Measurements from ENCODE around the gene ZBTB24. TPM values are rescaled to one million over a fixed set of nuclear protein-coding genes. Genes with fewer than 3 reads are reported as not detected.

ZBTB24 gene
- total and polyA plus RNA-seq, 2 donors (not counting 3 experiments of a cell fraction or from before 2014, with no cell fraction given) = 1.9 to 6.2 TPM

GRCh38 chr6:109474995-109475394 lies 8.0 kb downstream of the ZBTB24 start:
- H4K20me1 ChIP-seq (replicated peaks; ENCODE audit: control insufficient read depth, extremely low read depth, insufficient read depth, low read length) = no peaks in the 10 kb centered on the region
- peaks cover 4% of the 10 kb centered on the region for H3K4me1 ChIP-seq (ENCODE audit: control insufficient read depth, extremely low read depth, insufficient read depth, low read length)
- H3K9me3 ChIP-seq (replicated peaks; ENCODE audit: control insufficient read depth, insufficient read depth, low read length) = no peaks in the 10 kb centered on the region
- ChIA-PET CTCF (interaction anchor here (1.2 kb wide), 1 partner anchor 19 kb away, joined by 3 read pairs; the partner anchor contains the start of gene MICAL1), POLR2A (no interaction called here)
- no TSS peak for BruUV-seq (replicated peaks)
- H2AFZ ChIP-seq (ENCODE audit: low read depth, low read length) = no peak overlapping the region
- no peak overlapping the region for H3K27ac ChIP-seq (ENCODE audit: insufficient read depth, low read depth, low read length)
- H3K79me2 ChIP-seq (ENCODE audit: control insufficient read depth, insufficient read depth, low read length) = peaks cover 27% of the 10 kb centered on the region
- intact Hi-C loops (cut with micrococcal nuclease) (no loop called here), dilution Hi-C loops (cut with MboI; ENCODE audit: extremely low pct_ligation_motif_present, low sequenced_read_pairs) (no loop called here)
- H3K4me3 ChIP-seq (replicated peaks in 1 of 3; ENCODE audit: insufficient read depth in 1 of 3, low read depth in 1 of 3, low read length in 3 of 3) = no peak overlapping the region
- H3K9me1 ChIP-seq (replicated peaks; ENCODE audit: control insufficient read depth, extremely low read depth, insufficient read depth, low read length) = no peaks in the 10 kb centered on the region
- no peak overlapping the region for H3K4me2 ChIP-seq (ENCODE audit: insufficient read depth, low read length)
- TF ChIP-seq JUN (IDR thresholded peaks at IDR 0.05; ENCODE audit: borderline replicate concordance, insufficient read depth, insufficient read length, low read depth) = no peak
- no peak for TF ChIP-seq FOS (IDR thresholded peaks at IDR 0.05; ENCODE audit: borderline replicate concordance, insufficient read depth, low read length)
- no peak for TF ChIP-seq GATA2 (IDR thresholded peaks at IDR 0.05; ENCODE audit: insufficient read depth, insufficient read length, low read depth, low read length)
- FAIRE-seq (no peak), DNase-seq (ENCODE audit: low read depth, low spot score) (no peak)
- H3K9ac ChIP-seq (replicated peaks; ENCODE audit: extremely low read depth, insufficient read depth, low read length) = no peak overlapping the region
- H3K36me3 ChIP-seq (ENCODE audit: control insufficient read depth in 2 of 2, extremely low read depth in 1 of 2, insufficient read depth in 2 of 2, low read length in 2 of 2) = peaks cover 12 to 20% of the 10 kb centered on the region in 2 experiments
- no peaks in the 10 kb centered on the region for H3K27me3 ChIP-seq (ENCODE audit: control insufficient read depth in 2 of 2, insufficient read depth in 2 of 2, low read length in 2 of 2)

- Histone ChIP-seq H2AFZ (ENCODE audit: low read depth, low read length) (no peak overlapping the region), H3K4me3 (replicated peaks in 1 of 3; ENCODE audit: insufficient read depth in 1 of 3, low read depth in 1 of 3, low read length in 3 of 3) (no peak overlapping the region), H3K4me2 (ENCODE audit: insufficient read depth, low read length) (no peak overlapping the region), H3K36me3 (ENCODE audit: control insufficient read depth in 2 of 2, extremely low read depth in 1 of 2, insufficient read depth in 2 of 2, low read length in 2 of 2) (peaks cover 14 to 20% of the 10 kb centered on the region in 2 experiments), H3K4me1 (ENCODE audit: control insufficient read depth, extremely low read depth, insufficient read depth, low read length) (no peaks in the 10 kb centered on the region), H3K9ac (replicated peaks; ENCODE audit: extremely low read depth, insufficient read depth, low read length) (no peak overlapping the region), H3K9me1 (replicated peaks; ENCODE audit: control insufficient read depth, extremely low read depth, insufficient read depth, low read length) (no peaks in the 10 kb centered on the region), H3K27ac (ENCODE audit: insufficient read depth, low read depth, low read length) (no peak overlapping the region), H3K27me3 (ENCODE audit: control insufficient read depth in 2 of 2, insufficient read depth in 2 of 2, low read length in 2 of 2) (no peaks in the 10 kb centered on the region), H3K79me2 (ENCODE audit: control insufficient read depth, insufficient read depth, low read length) (peaks cover 14% of the 10 kb centered on the region), H3K9me3 (replicated peaks; ENCODE audit: control insufficient read depth, insufficient read depth, low read length) (no peaks in the 10 kb centered on the region), H4K20me1 (replicated peaks; ENCODE audit: control insufficient read depth, extremely low read depth, insufficient read depth, low read length) (no peaks in the 10 kb centered on the region)
- ChIA-PET POLR2A (no interaction called here), CTCF (no interaction called here)
- dilution Hi-C loops (cut with MboI; ENCODE audit: extremely low pct_ligation_motif_present, low sequenced_read_pairs) = no loop called here
- BruUV-seq (replicated peaks) = no TSS peak
- no peak for TF ChIP-seq MAX (IDR thresholded peaks at IDR 0.05; ENCODE audit: insufficient read depth, insufficient read length)
- DNase-seq (ENCODE audit: low read depth, low spot score) (no peak), FAIRE-seq (no peak)
- intact Hi-C loops (cut with micrococcal nuclease) = no loop called here
Measured at GRCh38 chr6:109473120-109473519, 9.9 kb downstream of the ZBTB24 start.

All from endothelial cell of umbilical vein (primary cell).